GM19099 (cell line): ENCODE measurements around the gene SLC12A6.

Source experiments
- POLR2A ChIP-seq: IDR thresholded peaks from 3 replicates; pipeline ENCODE4 v1.6.1; 2011; ENCODE audit warnings: low read depth; ENCODE audit not compliant: insufficient read length; ENCODE audit errors: extremely low read depth

SLC12A6 gene

GRCh38 chr15:34209421-34210282 lies 127.9 kb downstream of the SLC12A6 start, which contains the start of gene KATNBL1:
Gene KATNBL1 (minus strand): TSS chr15:34210096. CDS start chr15:34163676, 46,420 bp downstream.
- peak; percentile 93 for TF ChIP-seq POLR2A

- TF ChIP-seq POLR2A, result no peak
These were observed 131.6 kb downstream of the SLC12A6 start for GRCh38 chr15:34206011-34206410.

GRCh38 chr15:34203936-34204335 lies 133.6 kb downstream of the SLC12A6 start:
- TF ChIP-seq POLR2A, result no peak

GRCh38 chr15:34203305-34203704 lies 134.3 kb downstream of the SLC12A6 start:
- no peak for TF ChIP-seq POLR2A

GRCh38 chr15:34188711-34189110 lies 148.9 kb downstream of the SLC12A6 start:
- TF ChIP-seq POLR2A, result no peak

GRCh38 chr15:34185666-34186065 lies 151.9 kb downstream of the SLC12A6 start:
- no peak for TF ChIP-seq POLR2A

GRCh38 chr15:34182942-34183341 lies 154.6 kb downstream of the SLC12A6 start:
- TF ChIP-seq POLR2A, result no peak
